COR-L47 (cell line): ENCODE data around the gene MAN2B1.

Experiments
- DNase-seq: peaks from one replicate; lab custom pipeline; 2025; lab: John Stamatoyannopoulos, UW

MAN2B1 gene

GRCh38 chr19:12611361-12611699, 55.2 kb downstream of the MAN2B1 start:
- peak; percentile 21 for DNase-seq

GRCh38 chr19:12610540-12611360, 55.8 kb downstream of the MAN2B1 start, which contains the start of the genes ZNF490 and ZNF791:
ZNF490 (minus strand) TSS chr19:12610813; CDS start chr19:12610680, 133 bp downstream.
ZNF791 (plus strand) TSS chr19:12610920; CDS start chr19:12611080, 160 bp downstream.
- peak; percentile 99 for DNase-seq

- DNase-seq, result no peak
These were observed 58.9 kb downstream of the MAN2B1 start for GRCh38 chr19:12607631-12608030.

- no peak for DNase-seq
These were observed 59.7 kb downstream of the MAN2B1 start for GRCh38 chr19:12606796-12607195.

GRCh38 chr19:12603714-12604113, 62.8 kb downstream of the MAN2B1 start:
- DNase-seq, result no peak

- no peak for DNase-seq
These were observed 68.9 kb downstream of the MAN2B1 start for GRCh38 chr19:12597594-12597993.

- no peak for DNase-seq
These were observed 69.5 kb downstream of the MAN2B1 start for GRCh38 chr19:12596927-12597548.
